ENCODE data around the gene OTC. TPM values are rescaled to one million over a fixed set of nuclear protein-coding genes. Genes with fewer than 3 reads are reported as not detected.

Gene OTC
- polyA plus RNA-seq, 6 donors from 2014 or later: not detected

DNA sequence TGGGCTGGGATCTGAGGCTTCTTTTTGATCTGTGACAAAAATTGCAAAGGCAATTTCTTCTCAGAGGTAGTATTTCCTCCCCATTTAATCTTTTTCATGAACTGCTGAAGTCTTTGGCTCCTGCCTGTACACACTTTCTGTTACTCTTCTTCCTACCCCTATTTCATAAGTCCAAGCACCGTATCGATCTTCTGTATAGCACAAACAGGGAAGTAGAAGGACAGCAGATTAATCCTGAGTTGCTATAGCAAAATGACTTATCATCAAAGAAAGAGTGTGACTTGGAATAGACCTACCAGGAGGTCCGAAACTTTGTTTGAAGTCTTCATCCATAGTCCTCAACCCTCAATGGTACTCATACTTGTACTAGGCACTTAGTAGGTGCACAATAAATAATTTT, 22.0 kb downstream of the OTC start:
- ATAC-seq (ENCODE audit: low read depth in 2 of 2) (no peak), DNase-seq (no peak)
- Mint-ChIP-seq H3K4me3 (no peak overlapping the region), H3K27me3 (peaks cover 0 to 31% (median 6%) of the 10 kb centered on the region in 3 donors), H3K9me3 (peaks cover 0 to 10% (median 1%) of the 10 kb centered on the region in 7 donors), H3K36me3 (peaks cover 0 to 4% of the 10 kb centered on the region in 2 donors), H3K4me1 (no peaks in the 10 kb centered on the region), H3K27ac (no peak overlapping the region)

- no peaks in the 10 kb centered on the region for H3K4me1 Mint-ChIP-seq
- no peak for DNase-seq
- no peak overlapping the region for H3K4me3 Mint-ChIP-seq
- H3K36me3 Mint-ChIP-seq: peaks cover 0 to 4% of the 10 kb centered on the region in 2 donors
- ATAC-seq (ENCODE audit: low read depth in 2 of 2): no peak
- peaks cover 0 to 10% (median 1%) of the 10 kb centered on the region in 7 donors for H3K9me3 Mint-ChIP-seq
- peaks cover 0 to 20% (median 6%) of the 10 kb centered on the region in 3 donors for H3K27me3 Mint-ChIP-seq
- H3K27ac Mint-ChIP-seq: no peak overlapping the region
Observed at GRCh38 chrX:38375891-38376290, 23.5 kb downstream of the OTC start.

GRCh38 chrX:38376747-38377146, 24.3 kb downstream of the OTC start:
- peaks cover 0 to 10% (median 1%) of the 10 kb centered on the region in 7 donors for H3K9me3 Mint-ChIP-seq

GRCh38 chrX:38379088-38379487, 26.7 kb downstream of the OTC start:
- Mint-ChIP-seq H3K9me3 (peaks cover 0 to 10% (median 1%) of the 10 kb centered on the region in 7 donors), H3K27me3 (peaks cover 0 to 14% (median 0%) of the 10 kb centered on the region in 3 donors), H3K4me1 (no peaks in the 10 kb centered on the region), H3K36me3 (peaks cover 0 to 4% of the 10 kb centered on the region in 2 donors), H3K4me3 (no peak overlapping the region), H3K27ac (no peak overlapping the region)
- no peak for ATAC-seq (ENCODE audit: low read depth in 2 of 2)
- DNase-seq: no peak

More at GRCh38 chrX:38376747-38377146, 24.3 kb downstream of the OTC start:
- H3K27me3 Mint-ChIP-seq: peaks cover 0 to 20% (median 6%) of the 10 kb centered on the region in 3 donors
- H3K27ac Mint-ChIP-seq: no peak overlapping the region
- H3K36me3 Mint-ChIP-seq: peaks cover 0 to 4% of the 10 kb centered on the region in 2 donors
- H3K4me1 Mint-ChIP-seq: no peaks in the 10 kb centered on the region
- no peak overlapping the region for H3K4me3 Mint-ChIP-seq
- no peak for DNase-seq
- ATAC-seq (ENCODE audit: low read depth in 2 of 2): no peak

DNA sequence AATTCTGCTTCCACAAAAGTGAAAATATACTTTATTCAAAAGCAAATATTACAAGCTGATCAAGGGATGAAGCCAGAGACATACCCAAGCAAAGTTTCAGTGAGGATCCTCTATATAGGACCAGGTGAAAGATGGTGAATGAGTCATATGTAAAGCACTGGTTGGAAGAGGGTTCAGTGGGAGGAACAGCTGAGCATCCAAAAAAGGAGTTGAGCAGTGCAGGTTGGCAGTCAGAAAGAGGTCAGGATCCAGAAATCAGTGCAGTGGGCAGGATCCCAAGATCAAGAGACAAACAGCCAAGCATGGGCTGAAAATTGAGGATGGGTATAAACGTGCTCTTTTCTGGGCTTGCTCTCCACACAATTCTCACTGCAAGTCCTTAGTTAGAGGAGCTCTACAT, 30.3 kb downstream of the OTC start:
- Mint-ChIP-seq H3K4me1 (no peaks in the 10 kb centered on the region), H3K4me3 (no peak overlapping the region), H3K9me3 (peaks cover 0 to 12% (median under 1%) of the 10 kb centered on the region in 7 donors), H3K36me3 (peaks cover 0 to 4% of the 10 kb centered on the region in 2 donors), H3K27ac (no peak overlapping the region), H3K27me3 (peaks cover 0 to 13% (median 0%) of the 10 kb centered on the region in 3 donors)
- ATAC-seq (ENCODE audit: low read depth in 2 of 2): no peak
- no peak for DNase-seq

GRCh38 chrX:38400389-38400910, 48.0 kb downstream of the OTC start:
- ATAC-seq (ENCODE audit: low read depth in 2 of 2): no peak
- H3K9me3 Mint-ChIP-seq: peaks cover 0 to 3% (median 0%) of the 10 kb centered on the region in 7 donors
- H3K4me3 Mint-ChIP-seq: no peak overlapping the region
- no peaks in the 10 kb centered on the region for H3K36me3 Mint-ChIP-seq
- H3K27ac Mint-ChIP-seq: no peak overlapping the region
- H3K27me3 Mint-ChIP-seq: peaks cover 0 to 16% (median 0%) of the 10 kb centered on the region in 3 donors
- no peak for DNase-seq
- H3K4me1 Mint-ChIP-seq: no peaks in the 10 kb centered on the region

DNA sequence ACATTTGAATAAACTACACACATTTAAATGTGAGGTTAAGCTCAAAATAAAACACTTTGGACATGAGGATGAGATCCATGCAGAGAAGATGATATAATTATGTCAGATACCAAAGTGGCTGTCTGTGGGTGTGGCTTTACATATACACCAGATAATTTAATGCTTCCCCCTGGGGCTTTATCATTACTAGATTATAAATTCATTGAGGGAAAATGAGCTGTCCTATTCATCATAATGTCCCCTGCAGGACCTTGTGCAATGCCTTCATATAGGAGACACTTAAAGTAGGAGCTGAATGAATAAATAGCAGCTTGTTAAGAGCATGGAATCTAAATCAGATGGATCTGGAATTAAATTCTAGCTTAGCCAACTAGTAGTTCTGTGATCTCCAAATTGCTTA, 49.7 kb downstream of the OTC start:
- Mint-ChIP-seq H3K4me1 (no peaks in the 10 kb centered on the region), H3K36me3 (no peaks in the 10 kb centered on the region), H3K27me3 (peaks cover 4 to 25% (median 4%) of the 10 kb centered on the region in 3 donors), H3K9me3 (peaks cover 0 to 2% (median 0%) of the 10 kb centered on the region in 7 donors), H3K27ac (no peak overlapping the region), H3K4me3 (no peak overlapping the region)
- DNase-seq: no peak
- ATAC-seq (ENCODE audit: low read depth in 2 of 2): no peak

- peaks cover 0 to 2% (median 0%) of the 10 kb centered on the region in 7 donors for H3K9me3 Mint-ChIP-seq
- no peak overlapping the region for H3K4me3 Mint-ChIP-seq
- no peaks in the 10 kb centered on the region for H3K4me1 Mint-ChIP-seq
- H3K27ac Mint-ChIP-seq: no peak overlapping the region
- ATAC-seq (ENCODE audit: low read depth in 2 of 2) (no peak), DNase-seq (no peak)
- H3K27me3 Mint-ChIP-seq: peaks cover 15 to 42% (median 16%) of the 10 kb centered on the region in 3 donors
- no peaks in the 10 kb centered on the region for H3K36me3 Mint-ChIP-seq
Observed at GRCh38 chrX:38403834-38404233, 51.4 kb downstream of the OTC start.

DNA sequence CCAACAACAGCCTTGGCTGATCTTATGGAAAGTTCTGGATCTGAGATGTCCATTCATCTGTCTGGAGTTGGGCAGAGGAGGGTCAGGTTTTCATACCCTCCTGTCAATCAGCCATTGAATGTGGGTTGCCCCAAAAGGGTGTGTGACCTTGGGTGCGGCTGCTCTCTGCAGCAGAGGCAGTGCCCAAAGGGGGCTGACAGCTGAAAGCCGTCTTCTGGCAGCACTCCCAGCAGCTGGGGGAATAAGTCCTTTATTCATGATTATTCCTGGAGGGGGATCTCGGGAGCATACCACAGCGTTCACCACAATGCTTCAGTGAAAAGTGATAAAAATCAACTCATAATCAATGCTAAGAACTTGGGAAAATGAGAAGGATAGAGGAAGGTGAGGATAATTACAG, 54.7 kb downstream of the OTC start:
- peaks cover 15 to 35% (median 16%) of the 10 kb centered on the region in 3 donors for H3K27me3 Mint-ChIP-seq
- H3K36me3 Mint-ChIP-seq: no peaks in the 10 kb centered on the region
- DNase-seq: no peak
- no peaks in the 10 kb centered on the region for H3K4me1 Mint-ChIP-seq
- H3K27ac Mint-ChIP-seq: no peak overlapping the region
- H3K9me3 Mint-ChIP-seq: no peaks in the 10 kb centered on the region
- H3K4me3 Mint-ChIP-seq: no peak overlapping the region
- no peak for ATAC-seq (ENCODE audit: low read depth in 2 of 2)

GRCh38 chrX:38409289-38409688, 56.9 kb downstream of the OTC start:
- Mint-ChIP-seq H3K4me3 (no peak overlapping the region), H3K36me3 (no peaks in the 10 kb centered on the region), H3K27ac (no peak overlapping the region), H3K9me3 (no peaks in the 10 kb centered on the region), H3K4me1 (no peaks in the 10 kb centered on the region), H3K27me3 (peaks cover 15 to 35% (median 16%) of the 10 kb centered on the region in 3 donors)
- DNase-seq: no peak
- ATAC-seq (ENCODE audit: low read depth in 2 of 2): no peak

DNA sequence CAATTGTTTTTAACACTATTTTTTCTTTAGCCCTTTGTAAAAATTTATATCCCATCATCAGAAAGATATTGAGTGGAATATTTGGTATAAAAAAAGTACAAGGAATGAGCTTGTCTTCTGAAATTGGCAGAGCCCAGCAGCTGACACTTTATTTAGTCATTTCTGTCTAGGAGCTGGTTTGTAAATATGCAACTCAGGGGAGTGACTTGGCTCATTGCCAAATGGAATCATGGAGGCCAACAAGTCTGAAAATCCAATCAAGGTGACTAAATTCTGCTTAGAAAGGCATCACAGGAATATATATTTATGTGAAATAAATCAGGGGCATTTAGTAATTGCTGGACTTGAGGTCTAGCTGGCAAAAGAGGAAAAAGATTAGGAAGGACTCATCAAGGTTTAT, 74.4 kb downstream of the OTC start:
- H3K27me3 Mint-ChIP-seq: peaks cover 0 to 19% (median 0%) of the 10 kb centered on the region in 3 donors
- H3K4me1 Mint-ChIP-seq: no peaks in the 10 kb centered on the region
- no peak overlapping the region for H3K4me3 Mint-ChIP-seq
- DNase-seq (no peak), ATAC-seq (ENCODE audit: low read depth in 2 of 2) (no peak)
- no peaks in the 10 kb centered on the region for H3K9me3 Mint-ChIP-seq
- H3K36me3 Mint-ChIP-seq: no peaks in the 10 kb centered on the region
- no peak overlapping the region for H3K27ac Mint-ChIP-seq

GRCh38 chrX:38431525-38431924, 79.1 kb downstream of the OTC start:
- Mint-ChIP-seq H3K36me3 (no peaks in the 10 kb centered on the region), H3K4me1 (no peaks in the 10 kb centered on the region), H3K27ac (no peak overlapping the region), H3K4me3 (no peak overlapping the region), H3K27me3 (peaks cover 0 to 31% (median 0%) of the 10 kb centered on the region in 3 donors), H3K9me3 (no peaks in the 10 kb centered on the region)
- no peak for ATAC-seq (ENCODE audit: low read depth in 2 of 2)
- no peak for DNase-seq

DNA sequence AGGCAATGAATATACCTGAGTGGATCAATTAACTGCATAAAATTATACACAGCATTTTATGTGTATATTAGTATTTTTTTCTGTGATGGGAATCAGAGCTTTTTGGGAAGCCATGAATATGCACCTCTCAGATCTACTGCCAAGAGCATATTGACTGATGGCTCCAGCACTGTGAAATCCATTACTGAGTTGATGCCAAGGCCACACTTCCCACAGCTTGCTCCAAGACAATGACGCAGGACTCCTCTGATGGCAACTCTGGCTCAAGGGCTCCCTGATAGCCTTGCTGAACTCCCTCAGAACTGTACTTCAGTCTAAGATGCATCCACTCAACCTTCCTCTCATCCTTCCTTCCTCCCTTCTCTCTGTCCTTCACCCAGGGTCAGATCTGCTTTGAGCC, 82.7 kb downstream of the OTC start:
- H3K27me3 Mint-ChIP-seq: peaks cover 0 to 37% (median 0%) of the 10 kb centered on the region in 3 donors
- DNase-seq (no peak), ATAC-seq (ENCODE audit: low read depth in 2 of 2) (no peak)
- no peak overlapping the region for H3K27ac Mint-ChIP-seq
- H3K4me1 Mint-ChIP-seq: no peaks in the 10 kb centered on the region
- H3K9me3 Mint-ChIP-seq: no peaks in the 10 kb centered on the region
- peak overlapping the region in 1 of 8 donors; percentile 11 for H3K4me3 Mint-ChIP-seq
- H3K36me3 Mint-ChIP-seq: no peaks in the 10 kb centered on the region

- peaks cover 0 to 17% (median 0%) of the 10 kb centered on the region in 3 donors for H3K27me3 Mint-ChIP-seq
- no peaks in the 10 kb centered on the region for H3K36me3 Mint-ChIP-seq
- no peaks in the 10 kb centered on the region for H3K9me3 Mint-ChIP-seq
- H3K4me1 Mint-ChIP-seq: no peaks in the 10 kb centered on the region
- H3K4me3 Mint-ChIP-seq: no peak overlapping the region
- ATAC-seq (ENCODE audit: low read depth in 2 of 2) (no peak), DNase-seq (no peak)
- H3K27ac Mint-ChIP-seq: no peak overlapping the region
Observed at GRCh38 chrX:38437093-38437492, 84.7 kb downstream of the OTC start.

All from naive B cell (primary cell).